Glomerular visceral epithelial cell (primary cell): ENCODE data around the gene TMEM233.
"Not testable (repeated sequence)": the region's sequence is repeated elsewhere in the genome, so short reads cannot be mapped to it uniquely, and the experiment has no call there.

ENCODE experiments used
- DNase-seq: peaks from one replicate; pipeline ENCODE4 v3.0.0-alpha.2; 2016; ENCODE audit errors: extremely low spot score

TMEM233 gene

DNA sequence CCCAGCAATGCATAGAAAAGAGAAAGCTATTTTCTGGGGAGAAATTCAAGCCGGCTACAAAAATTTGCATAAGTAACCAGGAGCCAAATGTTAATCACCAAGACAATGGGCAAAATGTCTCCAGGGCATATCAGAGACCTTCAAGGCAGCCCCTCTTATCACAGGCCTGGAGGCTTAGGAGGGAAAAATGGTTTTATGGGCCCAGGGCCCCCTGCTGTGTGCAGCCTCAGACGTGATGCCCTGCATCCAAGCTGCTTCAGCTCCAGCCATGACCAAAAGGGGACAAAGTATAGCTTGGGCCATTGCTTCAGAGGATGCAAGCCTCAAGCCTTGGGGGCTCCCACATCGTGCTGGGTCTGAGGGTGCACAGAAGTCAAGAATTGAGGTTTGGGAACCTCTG is 15.8 kb downstream of the TMEM233 start:
- no peak for DNase-seq

DNA sequence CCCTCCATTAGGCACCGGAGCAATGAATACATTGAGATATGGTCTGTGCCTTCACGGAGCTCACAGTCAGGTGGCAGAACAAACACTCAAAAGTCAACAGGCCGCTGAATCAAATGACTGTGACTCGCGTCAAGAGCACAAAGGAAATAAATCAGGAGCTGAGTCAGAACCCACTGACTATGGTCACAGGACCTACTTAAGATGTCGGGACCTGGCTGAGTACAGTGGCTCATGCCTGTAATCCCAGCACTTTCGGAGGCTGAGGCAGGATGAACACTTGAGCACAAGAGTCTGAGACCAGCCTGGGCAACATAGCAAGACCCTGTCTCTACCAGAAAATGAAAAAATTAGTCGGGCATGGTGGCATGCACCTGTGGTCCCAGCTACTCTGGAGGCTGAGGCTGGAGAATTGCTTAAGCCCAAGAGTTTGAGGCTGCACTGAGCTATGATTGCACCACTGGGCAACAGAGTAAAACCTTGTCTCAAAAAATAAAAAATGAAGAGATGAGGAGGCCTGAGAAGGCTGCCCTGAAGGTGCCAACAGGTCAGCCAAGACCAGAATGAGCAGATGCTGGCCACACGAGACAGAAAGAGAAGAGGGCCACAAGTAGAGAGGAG is 19.9 kb downstream of the TMEM233 start:
- DNase-seq = no peak

DNA sequence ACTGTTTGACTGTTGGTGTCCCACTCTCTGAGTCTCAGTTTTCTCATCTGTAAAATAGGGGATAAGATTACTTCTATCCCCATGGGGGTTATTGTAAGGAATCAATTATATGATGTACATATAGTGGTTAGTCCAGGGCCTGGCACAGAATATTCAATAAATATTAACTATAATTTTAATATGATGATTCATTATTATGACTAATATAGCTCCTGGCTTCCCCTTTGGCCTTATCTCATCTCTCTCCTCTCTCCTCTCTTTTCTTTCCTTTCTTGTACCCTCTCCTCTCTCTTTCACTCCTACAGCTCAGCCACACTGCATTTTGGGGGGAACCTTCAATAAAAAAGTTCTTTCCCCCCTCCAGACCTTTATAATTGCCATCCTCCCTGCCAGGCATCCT is 21.1 kb downstream of the TMEM233 start:
- no peak for DNase-seq

DNA sequence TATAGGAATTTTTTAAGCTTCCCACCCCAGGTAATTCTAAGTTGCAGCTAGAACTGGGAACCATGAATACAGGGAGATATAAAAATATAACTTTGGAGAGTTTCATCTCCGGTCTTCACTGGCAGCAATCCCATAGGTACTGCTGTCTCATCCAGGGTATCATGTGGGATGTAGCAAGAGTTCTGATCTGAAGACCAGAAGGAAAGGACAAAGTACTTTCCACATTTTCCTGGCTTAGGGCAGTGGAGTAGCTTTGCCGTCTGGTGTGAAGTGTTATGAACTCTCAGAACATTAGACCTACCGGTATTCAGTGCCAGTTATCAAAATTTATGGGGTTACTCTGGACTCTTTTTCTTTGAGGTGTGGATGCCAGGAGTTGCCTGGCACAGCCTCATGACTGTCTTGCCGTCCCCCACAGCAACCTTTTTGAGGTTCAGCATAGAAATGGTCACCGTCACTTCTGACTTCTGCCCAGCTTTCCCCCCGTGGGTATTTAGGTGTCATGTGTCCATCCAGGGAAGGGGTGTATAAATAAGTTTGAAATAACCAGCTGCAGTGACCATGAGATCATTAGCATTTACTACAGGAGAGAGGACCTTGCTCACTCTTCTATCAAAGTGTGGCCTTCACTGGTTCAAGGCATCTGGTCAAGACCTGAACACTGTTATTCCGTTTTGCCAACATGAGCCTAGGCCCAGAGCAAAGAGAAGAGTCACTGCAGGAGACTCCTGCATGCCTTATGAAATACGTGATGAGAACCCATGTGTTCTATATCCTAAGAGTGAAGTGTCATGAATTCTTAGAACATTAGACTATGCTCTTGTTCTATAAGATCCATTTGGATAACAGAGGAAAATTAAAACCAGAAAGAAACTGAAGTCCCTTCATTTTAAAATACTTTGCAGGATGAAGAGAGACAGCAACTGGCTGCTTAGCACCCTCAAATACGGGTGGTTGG is 22.2 kb downstream of the TMEM233 start:
- no peak for DNase-seq

DNA sequence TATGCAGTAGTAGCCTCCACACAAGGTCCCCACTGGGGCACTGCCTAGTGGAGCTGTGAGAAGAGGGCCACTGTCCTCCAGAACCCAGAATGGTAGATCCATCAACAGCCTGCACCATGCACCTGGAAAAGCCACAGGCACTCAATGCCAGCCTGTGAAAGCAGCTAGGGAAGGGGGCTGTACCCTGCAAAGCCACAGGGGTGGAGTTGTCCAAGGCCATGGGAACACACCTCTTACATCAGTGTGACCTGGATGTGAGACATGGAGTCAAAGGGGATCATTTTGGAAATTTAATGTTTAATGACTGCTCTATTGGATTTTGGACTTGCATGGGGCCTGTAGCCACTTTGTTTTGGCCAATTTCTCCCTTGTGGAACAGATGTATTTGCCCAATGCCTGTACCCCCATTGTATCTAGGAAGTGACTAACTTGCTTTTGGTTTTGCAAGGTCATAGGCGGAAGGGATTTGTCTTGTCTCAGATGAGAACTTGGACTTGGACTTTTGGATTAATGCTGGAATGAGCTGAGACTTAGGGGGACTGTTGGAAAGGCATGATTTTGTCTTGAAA is 24.8 kb downstream of the TMEM233 start:
- DNase-seq = not testable (repeated sequence)

DNA sequence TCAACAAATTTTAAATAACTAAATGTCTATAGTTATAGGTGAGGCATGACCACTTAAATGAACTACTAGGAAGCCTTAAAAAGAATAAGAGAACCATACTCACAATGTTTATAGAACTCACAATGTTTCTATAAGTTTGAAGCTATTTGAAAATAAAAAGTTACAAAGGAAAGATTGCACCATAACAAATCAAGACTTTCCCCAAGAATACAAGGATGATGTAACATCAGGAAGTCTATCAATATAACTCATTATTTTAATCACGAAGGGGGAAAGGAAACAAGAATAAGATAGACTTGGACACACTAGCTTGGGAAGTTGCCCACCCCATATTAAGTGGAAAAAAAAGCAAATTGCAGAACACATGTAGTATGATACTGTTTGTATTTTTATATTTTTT is 26.9 kb downstream of the TMEM233 start:
- DNase-seq = no peak

DNA sequence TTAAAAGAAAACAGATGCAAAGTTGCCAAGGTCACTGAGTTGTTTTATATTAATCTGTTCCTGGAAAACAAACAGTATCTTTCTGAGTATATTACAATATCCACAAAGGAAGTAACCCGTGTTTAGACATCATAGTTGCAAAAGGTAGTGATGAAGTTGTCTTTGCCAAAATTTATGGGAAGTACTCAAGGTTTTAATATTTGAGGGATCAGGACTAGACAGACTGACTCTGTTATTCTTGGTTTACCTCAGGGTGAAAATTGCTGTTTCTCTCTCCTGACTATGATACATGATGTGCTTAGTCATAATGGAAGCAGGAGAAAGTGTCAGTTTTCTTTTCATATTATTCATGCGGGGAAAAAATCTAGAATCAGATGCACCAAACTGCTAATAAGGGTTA is 28.3 kb downstream of the TMEM233 start:
- DNase-seq = no peak

DNA sequence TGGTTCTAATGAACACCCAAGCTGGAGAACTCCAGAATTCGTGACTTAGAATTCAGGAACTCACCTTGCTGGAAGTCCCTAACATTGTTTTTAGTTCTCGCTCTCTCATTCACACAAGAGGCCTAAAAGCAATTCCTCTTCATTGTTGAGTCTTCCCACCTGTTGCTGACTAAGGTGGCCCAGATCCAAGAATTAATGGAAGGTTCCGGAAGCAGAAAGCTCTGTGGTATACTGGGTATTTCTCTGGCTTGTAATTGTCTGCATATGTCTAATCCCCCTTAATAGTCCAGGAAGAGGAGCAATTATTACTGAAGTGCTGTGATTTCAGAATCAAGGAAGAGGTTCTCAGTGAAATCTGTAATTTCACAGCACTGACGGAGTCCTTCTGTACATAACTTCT is 31.4 kb downstream of the TMEM233 start:
- no peak for DNase-seq

DNA sequence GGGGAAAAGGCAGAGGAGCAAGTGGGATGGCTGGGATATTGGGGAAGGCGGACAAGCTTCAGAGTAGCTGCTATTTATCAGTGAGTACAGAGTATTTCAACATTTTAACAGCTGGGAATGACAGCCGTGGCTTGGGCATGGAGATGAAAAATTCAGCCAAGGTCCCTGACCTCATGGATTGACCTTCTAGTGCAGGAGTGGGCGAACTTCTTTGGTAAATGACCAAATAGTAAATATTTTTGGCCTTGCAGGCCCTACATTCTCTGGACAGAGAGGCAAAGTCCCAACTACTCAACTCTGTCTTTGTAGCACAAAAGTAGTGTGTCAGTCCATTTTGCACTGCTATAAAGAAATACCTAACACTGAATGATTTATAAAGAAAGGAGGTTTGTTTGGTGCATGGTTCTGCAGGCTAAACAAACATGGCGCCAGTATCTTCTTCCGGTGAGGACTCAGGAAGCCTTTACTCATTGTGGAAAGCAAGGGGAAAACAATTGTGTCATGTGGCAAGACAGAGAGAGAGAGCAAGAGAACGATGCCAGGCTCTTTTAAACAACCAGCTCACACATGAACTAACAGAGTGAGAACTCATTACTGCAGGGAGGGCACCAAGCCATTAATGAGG is 33.6 kb downstream of the TMEM233 start:
- DNase-seq = no peak

DNA sequence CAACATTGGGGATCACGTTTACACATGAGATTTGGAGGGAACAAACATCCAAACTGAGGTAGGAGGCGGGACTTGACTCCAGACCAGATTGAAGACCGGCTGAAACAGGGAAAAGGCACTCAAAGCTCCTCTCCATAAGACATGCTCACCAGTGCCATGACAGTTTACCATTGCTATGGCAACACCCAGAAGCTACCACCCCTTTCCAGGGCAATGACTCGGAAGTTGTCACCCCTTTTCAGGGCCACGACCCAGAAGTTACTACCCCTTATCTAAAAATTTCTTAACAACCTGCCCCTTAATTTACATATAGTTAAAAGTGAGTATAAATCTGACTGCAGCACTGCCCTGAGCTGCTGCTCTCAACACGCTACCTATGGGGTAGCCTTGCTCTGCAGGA is 34.1 kb downstream of the TMEM233 start:
- DNase-seq = no peak

DNA sequence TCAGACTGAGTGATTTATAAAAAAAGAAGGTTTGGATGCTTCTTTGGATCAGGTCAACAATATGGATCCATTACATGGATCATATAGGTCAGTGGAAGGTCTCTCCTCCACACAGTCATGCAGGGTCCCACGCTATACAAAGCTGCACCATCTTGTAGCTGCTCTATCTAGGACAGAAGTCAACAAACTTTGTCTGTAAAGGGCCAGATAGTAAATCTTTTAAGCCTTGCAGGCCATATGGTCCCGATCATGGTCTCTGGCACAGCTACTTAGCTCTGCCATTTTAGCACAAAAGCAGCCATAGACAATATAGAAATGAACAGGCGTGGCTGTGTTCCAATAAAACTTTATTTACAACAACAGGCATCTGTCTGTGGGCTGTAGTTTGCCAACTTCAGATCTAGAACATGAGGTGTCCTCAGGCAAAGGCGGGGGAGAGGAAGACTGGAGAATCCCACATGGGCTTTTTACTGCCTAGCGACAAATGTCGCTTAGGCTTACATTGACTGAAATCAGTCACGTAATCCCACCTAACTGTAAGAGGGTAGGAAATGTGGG is 36.7 kb downstream of the TMEM233 start:
- no peak for DNase-seq

DNA sequence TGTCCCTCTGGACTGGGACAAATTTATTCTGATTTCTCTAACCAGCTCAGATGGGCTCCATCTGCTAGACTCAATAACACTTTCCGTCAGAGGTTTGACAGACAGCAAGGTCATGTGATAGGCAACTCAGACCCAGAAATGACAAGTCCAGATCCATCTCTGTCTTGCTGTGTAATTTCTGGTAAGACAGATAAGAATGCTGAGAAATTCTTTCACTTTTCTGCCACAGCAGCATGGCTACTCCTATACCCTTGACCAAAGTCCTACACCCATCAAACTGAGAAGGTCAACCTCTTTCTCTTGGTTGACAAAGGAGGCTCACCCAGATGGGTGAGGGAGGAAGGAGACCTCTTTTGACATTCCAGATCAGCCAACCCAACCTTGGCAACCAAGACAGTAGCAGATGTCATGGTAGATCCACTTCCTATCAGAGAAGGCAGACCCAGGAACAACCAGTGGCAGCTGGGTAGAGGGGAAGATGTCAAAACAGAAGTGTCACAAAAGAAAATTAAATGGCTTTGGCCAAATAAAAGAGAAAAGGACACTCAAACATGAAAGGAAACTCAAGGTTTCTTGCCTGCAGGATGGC is 37.5 kb downstream of the TMEM233 start:
- no peak for DNase-seq

DNA sequence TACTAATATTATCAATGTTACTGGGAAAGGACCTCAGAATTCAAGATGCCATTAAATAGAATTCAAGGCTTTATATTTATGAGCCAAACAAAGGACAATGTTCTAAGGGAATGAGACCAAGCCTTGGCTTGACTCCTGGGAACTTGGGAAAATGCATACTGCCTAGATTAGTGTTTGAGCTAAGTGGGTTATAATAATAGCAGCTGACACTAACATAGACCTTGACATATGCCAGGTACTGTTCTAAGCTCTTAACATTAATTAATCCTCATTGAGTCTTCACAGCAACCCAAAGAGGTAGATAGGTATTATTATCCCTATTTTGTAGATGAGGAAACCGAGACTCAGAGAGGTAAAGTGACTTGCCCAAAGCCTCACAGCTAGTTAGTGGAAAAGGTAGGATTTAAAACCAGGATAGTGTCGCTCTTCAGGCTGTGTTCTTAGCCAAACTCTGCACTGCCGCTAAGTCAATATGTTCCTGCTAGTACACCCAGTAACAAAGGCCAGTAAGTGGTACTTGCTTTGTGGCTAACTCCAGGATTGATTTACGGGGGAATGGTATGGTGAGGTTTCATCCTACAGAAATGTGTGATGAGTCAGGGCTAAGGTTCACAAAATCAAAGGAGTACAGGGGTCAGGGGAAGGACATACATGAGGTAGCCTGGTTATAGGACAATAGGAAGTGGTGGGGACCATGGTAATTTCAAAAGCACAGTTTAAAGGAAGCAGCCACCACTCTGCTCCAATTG is 38.5 kb downstream of the TMEM233 start:
- no peak for DNase-seq

DNA sequence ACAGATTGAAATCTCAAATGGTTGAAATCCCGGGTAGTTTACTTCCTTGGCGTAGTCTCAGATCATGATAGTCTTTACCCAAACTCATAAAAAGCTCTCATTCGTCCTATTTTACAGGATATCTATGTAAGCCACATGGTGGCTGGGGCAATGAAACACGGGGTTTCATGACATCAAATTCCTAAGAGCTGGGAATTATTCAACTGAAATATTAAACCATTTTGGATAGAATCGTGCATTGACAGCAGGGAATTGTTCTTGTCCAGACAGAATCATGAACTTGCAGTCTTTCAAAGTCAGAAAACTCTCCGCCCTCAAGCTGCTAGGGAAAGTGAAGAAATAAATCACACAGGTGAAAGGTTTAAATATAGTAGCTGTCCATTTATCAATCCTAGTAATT is 41.2 kb downstream of the TMEM233 start:
- DNase-seq = no peak

DNA sequence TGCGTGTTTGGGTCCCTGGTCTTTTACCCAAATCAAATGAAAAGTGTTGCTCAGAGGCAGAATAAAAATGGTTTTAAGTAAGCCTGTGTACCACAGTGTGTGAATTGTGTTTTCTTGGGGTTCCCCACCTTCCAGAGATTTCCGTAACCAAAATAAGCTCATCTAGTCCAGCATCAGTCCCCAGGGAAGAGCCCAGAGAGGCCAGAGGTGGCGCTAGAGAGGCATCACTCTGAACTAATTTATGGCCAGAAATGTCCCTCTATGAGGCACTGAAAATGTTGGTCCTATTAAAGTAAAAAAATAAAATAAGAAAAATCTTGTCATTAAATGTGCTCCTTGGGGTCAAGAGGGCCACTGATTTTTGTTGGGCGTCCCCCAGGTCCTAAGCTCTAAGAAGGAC is 49.4 kb downstream of the TMEM233 start:
- DNase-seq = no peak

DNA sequence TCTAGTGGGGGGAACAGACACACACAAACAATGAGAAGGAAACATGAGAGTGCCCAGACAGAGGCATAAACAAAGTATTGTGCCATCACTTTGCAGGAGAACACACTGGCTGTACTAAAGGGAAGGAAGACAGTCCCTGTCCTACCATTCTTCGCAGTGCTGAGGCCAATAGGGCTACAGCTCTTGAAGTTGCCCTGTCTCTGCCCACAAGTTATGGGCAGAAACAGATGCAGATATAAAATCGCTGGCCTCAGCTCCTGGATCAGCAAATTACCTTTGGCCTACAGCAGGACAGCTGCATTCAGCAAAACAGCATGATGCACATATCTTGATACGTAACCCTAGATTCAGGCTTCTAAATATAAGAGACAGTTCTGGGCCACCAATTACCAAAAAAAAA is 51.4 kb downstream of the TMEM233 start:
- DNase-seq = no peak

DNA sequence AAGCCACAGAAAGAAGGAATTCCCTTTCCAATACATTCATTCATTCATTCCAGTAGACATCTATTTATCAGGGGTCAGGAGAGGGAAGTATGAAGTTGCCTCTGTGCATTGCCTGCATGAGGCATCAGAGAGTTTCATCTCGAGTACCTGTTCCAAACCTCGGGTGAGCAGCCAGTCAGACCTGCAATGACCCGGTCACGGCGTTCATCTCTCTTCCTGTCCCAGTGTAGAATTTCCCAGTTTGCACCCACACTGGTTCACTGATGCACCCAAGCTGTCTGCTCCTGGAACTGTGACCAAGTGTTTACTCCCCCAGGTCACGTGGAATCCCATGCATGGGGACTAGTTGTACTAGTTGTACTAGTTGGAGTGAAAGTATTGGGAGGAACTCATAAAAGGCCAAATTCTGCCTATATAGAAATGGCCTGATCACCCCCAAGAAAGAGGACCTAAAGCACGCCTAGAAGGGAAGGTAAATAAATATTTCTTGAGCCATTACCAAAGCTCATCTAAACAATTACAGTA is 52.0 kb downstream of the TMEM233 start:
- DNase-seq = no peak

DNA sequence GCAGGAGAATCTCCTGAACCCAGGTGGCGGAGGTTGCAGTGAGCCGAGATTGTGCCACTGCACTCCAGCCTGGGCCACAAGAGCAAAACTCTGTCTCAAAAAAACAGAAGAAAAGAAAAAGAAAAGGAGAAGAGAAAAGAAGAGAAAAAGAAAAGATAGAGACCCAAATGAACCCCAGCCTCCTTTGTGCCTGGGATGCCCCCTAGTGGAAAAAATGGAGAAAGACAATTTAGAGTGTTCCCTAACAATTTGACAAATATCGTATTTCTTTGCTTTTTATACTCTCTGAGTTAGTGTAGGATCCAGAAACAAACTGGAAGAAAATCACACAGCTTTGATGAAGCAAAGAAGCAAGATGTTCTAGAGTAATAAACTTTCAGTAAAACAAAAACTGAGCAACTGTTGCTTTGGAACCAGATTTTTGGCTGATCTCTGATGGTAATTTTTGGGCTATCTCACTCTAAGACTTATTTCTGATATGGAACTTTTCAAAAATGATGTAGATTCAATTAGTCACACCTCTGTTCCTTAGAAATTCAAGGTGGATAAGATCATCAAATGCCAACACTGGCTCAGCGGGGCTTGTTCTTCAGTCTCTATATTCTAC is 55.7 kb downstream of the TMEM233 start:
- peak; percentile 15 for DNase-seq

DNA sequence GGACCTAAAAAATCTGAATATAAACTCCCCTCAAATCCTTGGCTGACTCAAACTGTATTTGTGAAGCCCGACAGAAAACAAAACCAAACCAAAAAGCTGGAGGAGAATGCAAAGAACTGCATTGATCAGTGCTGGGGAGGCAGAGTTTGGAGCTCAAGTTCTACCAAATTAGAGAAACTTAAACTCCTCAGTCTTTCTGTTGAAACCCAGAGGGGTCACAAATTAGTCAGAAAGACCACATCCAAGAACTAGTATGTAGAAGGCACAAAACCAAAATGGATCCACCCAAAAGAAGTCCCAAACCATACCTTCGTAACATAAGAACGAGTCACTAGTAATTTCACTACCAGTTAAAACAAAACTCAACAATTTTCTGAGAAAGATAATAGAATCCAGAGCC is 59.1 kb downstream of the TMEM233 start:
- DNase-seq = no peak

DNA sequence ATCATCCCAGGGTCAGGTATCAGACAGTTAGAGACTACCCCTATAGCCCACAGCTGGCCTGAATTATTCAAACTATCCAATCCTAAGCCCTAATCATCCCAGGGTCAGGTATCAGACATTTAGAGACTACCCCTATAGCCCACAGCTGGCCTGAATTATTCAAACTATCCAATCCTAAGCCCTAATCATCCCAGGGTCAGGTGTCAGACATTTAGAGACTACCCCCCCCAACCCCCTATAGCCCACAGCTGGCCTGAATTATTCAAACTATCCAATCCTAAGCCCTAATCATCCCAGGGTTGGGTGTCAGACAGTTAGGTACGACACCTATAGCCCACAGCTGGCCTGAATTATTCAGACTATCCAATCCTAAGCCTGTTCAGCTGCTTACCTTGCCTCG is 63.4 kb downstream of the TMEM233 start:
- not testable (repeated sequence) for DNase-seq
